K562 (cell line): ENCODE data around the gene YBX2. TPM values are rescaled to one million over a fixed set of nuclear protein-coding genes. Genes with fewer than 3 reads are reported as not detected.

Source experiments
- ATAC-seq: fragments of 200-7000 bp; cut with Tn5 transposase; 3 replicates; pipeline ENCODE4 v1.9.1; 2020; ENCODE audit warnings: moderate library complexity
- BruUV-seq: library from RNA; stranded (reverse); fragments of 400-500 nt; replicated peaks from 2 replicates; lab custom pipeline; 2021; lab: Mats Ljungman, UMichigan
- CTCF ChIA-PET: fragments of 300-600 bp; formaldehyde crosslinking; extraction: SDS; loops from one replicate; lab custom pipeline; 2021; ENCODE audit warnings: low intra/inter-chr PET ratio; lab: Yijun Ruan, JAX
- POLR2A ChIA-PET: fragments of 300-600, 350-650 bp; sonication (Branson Sonifier 250); formaldehyde crosslinking; extraction: SDS; loops from one replicate; lab custom pipeline; 2021; ENCODE audit warnings: antibody characterized with exemption, inconsistent platforms; lab: Yijun Ruan, JAX
- DNase-seq, 4 experiments: peaks; one replicate each; pipeline versions ENCODE4 v3.0.0 to v3.0.0-alpha.2; 2011 to 2018; ENCODE audit warnings: low spot score in 3 of 4, mixed read lengths in 3 of 4; ENCODE audit errors: extremely low read depth in 1 of 4
- FAIRE-seq: peaks from 2 replicates; lab custom pipeline; 2011; peaks lifted over from hg19 to GRCh38; lab: Jason Lieb, UNC
- H2AFZ ChIP-seq: 2 replicates; pipeline ENCODE4 v1.6.0; 2011; ENCODE audit warnings: low read depth, low read length, control low read depth, inconsistent platforms
- H3K27ac ChIP-seq: fragments of 200-600 bp; 3 replicates; pipeline ENCODE4 v1.8.0; 2011; ENCODE audit warnings: low read depth, mild to moderate bottlenecking, control low read depth, inconsistent platforms, low read length, moderate library complexity, mixed read lengths; ENCODE audit errors: extremely low read depth
- H3K27me3 ChIP-seq, 2 experiments: fragments of 300-600 bp in 1 of 2; 2 replicates in 1 of 2; 3 replicates in 1 of 2; pipeline versions ENCODE4 v1.6.0 to v1.8.0; 2011; ENCODE audit warnings: inconsistent platforms in 2 of 2, low read length in 2 of 2, mild to moderate bottlenecking in 1 of 2, mixed read lengths in 1 of 2, moderate library complexity in 1 of 2; ENCODE audit not compliant: control insufficient read depth in 2 of 2, insufficient read depth in 2 of 2
- H3K36me3 ChIP-seq: fragments of 300-600 bp; 3 replicates; pipeline ENCODE4 v1.8.0; 2011; ENCODE audit warnings: mild to moderate bottlenecking, low read length, inconsistent platforms; ENCODE audit not compliant: control insufficient read depth, insufficient read depth
- H3K4me1 ChIP-seq, 2 experiments: fragments of 200-600 bp in 1 of 2; replicated peaks in 1 of 2; 2 replicates in 1 of 2; 3 replicates in 1 of 2; pipeline versions ENCODE4 v1.5.1 to v1.8.0; 2011; ENCODE audit warnings: inconsistent platforms in 2 of 2, low read length in 2 of 2, mild to moderate bottlenecking in 1 of 2, mixed read lengths in 1 of 2, moderate library complexity in 1 of 2; ENCODE audit not compliant: control insufficient read depth in 2 of 2, insufficient read depth in 2 of 2
- H3K4me2 ChIP-seq: 2 replicates; pipeline ENCODE4 v1.6.1; 2011; ENCODE audit warnings: low read length, control low read depth, inconsistent platforms, mixed read lengths; ENCODE audit not compliant: insufficient read depth
- H3K4me3 ChIP-seq: fragments of 200-600 bp; sonication (generic), shearing (Covaris generic); 2 replicates; pipeline ENCODE4 v1.5.1; 2016; ENCODE audit warnings: control low read depth, inconsistent platforms
- H3K79me2 ChIP-seq: fragments of 200-600 bp; 3 replicates; pipeline ENCODE4 v1.8.0; 2011; ENCODE audit warnings: low read length, inconsistent platforms; ENCODE audit not compliant: control insufficient read depth, insufficient read depth
- H3K9ac ChIP-seq, 2 experiments: 2 replicates each; pipeline versions ENCODE4 v1.6.0 to v1.6.1; 2011; ENCODE audit warnings: low read depth in 2 of 2, low read length in 2 of 2, control low read depth in 1 of 2, inconsistent platforms in 1 of 2, mild to moderate bottlenecking in 1 of 2, mixed read lengths in 1 of 2; ENCODE audit not compliant: insufficient read depth in 1 of 2
- H3K9me1 ChIP-seq: one replicate; pipeline ENCODE4 v1.6.0; 2011; ENCODE audit warnings: inconsistent platforms, mild to moderate bottlenecking, low read length, moderate library complexity; ENCODE audit not compliant: control insufficient read depth, insufficient read depth
- H3K9me3 ChIP-seq: replicated peaks from 2 replicates; pipeline ENCODE4 v1.5.1; 2011; ENCODE audit warnings: low read depth, low read length, inconsistent platforms; ENCODE audit not compliant: control insufficient read depth, insufficient read depth
- H4K20me1 ChIP-seq: replicated peaks from 2 replicates; pipeline ENCODE4 v1.6.1; 2011; ENCODE audit warnings: low read length, inconsistent platforms, mixed read lengths; ENCODE audit not compliant: control insufficient read depth, insufficient read depth
- BRD9 ChIP-seq: fragments of 450-650 bp; IDR thresholded peaks from 2 replicates; pipeline ENCODE4 v1.6.1; 2018; ENCODE audit warnings: low read depth; ENCODE audit not compliant: partially characterized antibody
- ETV6 ChIP-seq, 3 experiments: fragments of 150-350 bp in 1 of 3; sonication (generic) in 1 of 3; formaldehyde crosslinking in 1 of 3; IDR thresholded peaks; 2 replicates each; pipeline versions ENCODE4 v1.6.1 to v1.8.0; 2014 to 2022; ENCODE audit warnings: borderline replicate concordance in 2 of 3, low read depth in 2 of 3, antibody characterized with exemption in 1 of 3, low read length in 1 of 3, mild to moderate bottlenecking in 1 of 3, missing genetic modification reagents in 1 of 3
- MYBL2 ChIP-seq, 2 experiments: fragments of 450-650 bp in 1 of 2; sonication (generic) in 1 of 2; formaldehyde crosslinking in 1 of 2; IDR thresholded peaks; 2 replicates each; pipeline versions ENCODE4 v1.6.1 to v1.8.1; 2017 to 2022; ENCODE audit warnings: borderline replicate concordance in 1 of 2, inconsistent platforms in 1 of 2, low read depth in 1 of 2, mild to moderate bottlenecking in 1 of 2, missing genetic modification reagents in 1 of 2, moderate library complexity in 1 of 2
- NFYB ChIP-seq: IDR thresholded peaks from 2 replicates; pipeline ENCODE4 v1.6.1; 2011; ENCODE audit warnings: mild to moderate bottlenecking, moderate library complexity; ENCODE audit not compliant: insufficient read length; ENCODE audit errors: extremely low read depth
- POLR2AphosphoS2 ChIP-seq: IDR thresholded peaks from 2 replicates; pipeline ENCODE4 v1.6.1; 2012; ENCODE audit warnings: low read length, improper control_type of control experiment
- POLR2G ChIP-seq: fragments of 200-400 bp; formaldehyde crosslinking; IDR thresholded peaks from 2 replicates; pipeline ENCODE4 v1.6.1; 2017; ENCODE audit warnings: low read depth, mild to moderate bottlenecking, antibody characterized with exemption, low read length, moderate library complexity
- PURB ChIP-seq: sonication (generic); formaldehyde crosslinking; IDR thresholded peaks from 2 replicates; pipeline ENCODE4 v1.9.0; 2021; ENCODE audit warnings: low read depth, mild to moderate bottlenecking, missing genetic modification reagents
- SUPT5H ChIP-seq: fragments of 450-650 bp; IDR thresholded peaks from 2 replicates; pipeline ENCODE4 v1.6.1; 2016
- ZBTB33 ChIP-seq: sonication (generic); formaldehyde crosslinking; IDR thresholded peaks from 2 replicates; pipeline ENCODE4 v1.8.1; 2023; ENCODE audit warnings: mild to moderate bottlenecking, missing genetic modification reagents
- WGBS: fragments of 100-300 bp; shearing (Covaris generic); methylation state at CpG from one replicate; pipeline ENCODE4 v1.1.6; 2016; ENCODE audit warnings: low coverage, mixed read lengths; ENCODE audit not compliant: insufficient coverage; ENCODE audit errors: missing lambda C conversion rate; 5-methylcytosine and 5-hydroxymethylcytosine counted together
- in situ Hi-C: fragments of 300-500 bp; cut with MboI; formaldehyde crosslinking; loops from 4 replicates; pipeline ENCODE4 v1.15.0; 2018; ENCODE audit warnings: inconsistent platforms, mixed read lengths
- intact Hi-C: fragments of 100-400 bp; cut with micrococcal nuclease; formaldehyde crosslinking; loops from 2 replicates; pipeline ENCODE4 v1.14.2; 2022
- polyA plus RNA-seq, 8 experiments: library from polyadenylated mRNA; depleted of rRNA in 4 of 8; stranded (reverse) in 5 of 8; unstranded in 3 of 8; fragments of >200 nt; fragmentation: Nextera tagmentation in 2 of 8; fragmentation: Illumina TruSeq in 1 of 8; extraction: Ambion mirVana in 2 of 8; extraction: Trizol in 1 of 8; gene quantifications; 2 replicates each; pipeline versions ENCODE4 v1.2.1 to v1.2.3, GENCODE V29; 2011 to 2014; ENCODE audit warnings: inconsistent platforms in 1 of 8, missing spikeins in 1 of 8
- total RNA-seq, 7 experiments: library from RNA; depleted of rRNA in 6 of 7; stranded (reverse); fragments of >200 nt in 6 of 7; fragmentation: Illumina TruSeq in 2 of 7; extraction: Trizol in 2 of 7; gene quantifications; 2 replicates each; pipeline versions ENCODE4 v1.2.1 to v1.2.3, GENCODE V29; 2011 to 2021; ENCODE audit warnings: low replicate concordance in 1 of 7

Gene YBX2
- total and polyA plus RNA-seq, 9 of the 15 experiments (the other 6 are each of a cell fraction or from before 2014, with no cell fraction given), result 0.03 to 0.59 (median 0.27) TPM; not detected in 6

- TF ChIP-seq ETV6 (IDR thresholded peaks at IDR 0.05; ENCODE audit: borderline replicate concordance in 1 of 2, low read depth in 2 of 2, low read length in 1 of 2) (no peak), ETV6 (CRISPR knock-in tag; IDR thresholded peaks at IDR 0.05; ENCODE audit: borderline replicate concordance) (no peak), PURB (CRISPR knock-in tag) (no peak), POLR2AphosphoS2 (peak; percentile 73; the same call in 1 of the 2 replicates), POLR2G (peak; percentile 34), ZBTB33 (CRISPR knock-in tag) (peak; percentile 63)
Measured at GRCh38 chr17:7260651-7261378, 33.6 kb downstream of the YBX2 start (continued).

- 100% methylated on average over 2 of the region's 4 CpGs for WGBS
- H3K4me2 ChIP-seq, result no peak overlapping the region
- H3K27ac ChIP-seq, result no peak overlapping the region
- H3K79me2 ChIP-seq, result no peaks in the 10 kb centered on the region
- H3K36me3 ChIP-seq, result peaks cover 47% of the 10 kb centered on the region; the same call in 2 of the 3 replicates
- 0 out of 2 replicates have a peak, but pooled peaks have one; percentile 46 for TF ChIP-seq SUPT5H
- no peak for TF ChIP-seq MYBL2 (IDR thresholded peaks at IDR 0.05; ENCODE audit: low read depth)
- no peak for TF ChIP-seq MYBL2 (CRISPR knock-in tag; IDR thresholded peaks at IDR 0.05; ENCODE audit: borderline replicate concordance)
- TF ChIP-seq NFYB, result no peak
- no peak for TF ChIP-seq BRD9
- ChIA-PET CTCF (no interaction called here), POLR2A (interaction anchor here (0.6 to 1.6 kb wide), 4 partner anchors 9 to 651 kb away, joined by 3 to 10 read pairs (median 4); partner anchors contain the start of genes CTDNEP1 and GABARAP)
- in situ Hi-C loops (no loop called here), intact Hi-C loops (no loop called here)
- DNase-seq (no peak), FAIRE-seq (no peak), ATAC-seq (no peak)
- BruUV-seq, result no TSS peak
- H4K20me1 ChIP-seq, result no peaks in the 10 kb centered on the region
- no peak overlapping the region; a peak in 1 of 4 replicates for H3K9ac ChIP-seq
- H2AFZ ChIP-seq, result no peak overlapping the region
- no peaks in the 10 kb centered on the region for H3K9me3 ChIP-seq
- H3K4me3 ChIP-seq, result no peak overlapping the region
- peaks cover 10 to 35% of the 10 kb centered on the region in 2 experiments; a peak in 4 of 5 replicates for H3K4me1 ChIP-seq
- no peaks in the 10 kb centered on the region for H3K27me3 ChIP-seq
- no peaks in the 10 kb centered on the region for H3K9me1 ChIP-seq
Measured at GRCh38 chr17:7260151-7260550, 34.3 kb downstream of the YBX2 start.
